Tibial artery (tissue), 4 donors: ENCODE data around the gene CDH4.

Source experiments
- DNase-seq, 2 donors: peaks; one replicate each; pipeline ENCODE4 v3.0.0-alpha.2; 2019
- H3K27ac ChIP-seq, 2 donors: fragments of 200-600 bp; sonication (generic) in 1 of 2; 1 replicate in 1 of 2; 2 replicates in 1 of 2; pipeline ENCODE4 v1.5.1; 2018 to 2019; ENCODE audit warnings: mild to moderate bottlenecking in 1 of 2
- H3K27me3 ChIP-seq, 2 donors: fragments of 200-600 bp; sonication (generic) in 1 of 2; one replicate each; pipeline versions ENCODE4 v1.5.1 to v1.6.0; 2016 to 2019
- H3K36me3 ChIP-seq, 3 donors: fragments of 200-600 bp; sonication (generic) in 2 of 3; one replicate each; pipeline ENCODE4 v1.5.1; 2016 to 2019; ENCODE audit warnings: mild to moderate bottlenecking in 2 of 3
- H3K4me1 ChIP-seq, 4 donors: fragments of 200-600 bp; sonication (generic) in 2 of 4; 1 replicate in 3 of 4; 2 replicates in 1 of 4; pipeline ENCODE4 v1.5.1; 2016 to 2019
- H3K4me3 ChIP-seq, 2 donors: fragments of 200-600 bp; sonication (generic) in 1 of 2; 1 replicate in 1 of 2; 2 replicates in 1 of 2; pipeline ENCODE4 v1.5.1; 2018 to 2019; ENCODE audit warnings: mild to moderate bottlenecking in 2 of 2
- H3K9me3 ChIP-seq, 3 donors: fragments of 200-600 bp; sonication (generic) in 1 of 3; one replicate each; pipeline ENCODE4 v1.5.1; 2016 to 2019
- intact Hi-C: fragments of 100-400 bp; cut with DNase I; formaldehyde crosslinking; loops from one replicate; pipeline ENCODE4 v1.15.0; 2023; ENCODE audit warnings: low total_unique reads
- TF ChIP-seq, protein P1 (sequence below), 2 experiments: fragments of 200-600 bp in 1 of 2; fragments of 450-650 bp in 1 of 2; IDR thresholded peaks; one replicate each; pipeline ENCODE4 v1.5.1; 2017 to 2019; ENCODE audit warnings: antibody characterized with exemption in 2 of 2, mild to moderate bottlenecking in 1 of 2, moderate library complexity in 1 of 2

The CDH4 gene

DNA sequence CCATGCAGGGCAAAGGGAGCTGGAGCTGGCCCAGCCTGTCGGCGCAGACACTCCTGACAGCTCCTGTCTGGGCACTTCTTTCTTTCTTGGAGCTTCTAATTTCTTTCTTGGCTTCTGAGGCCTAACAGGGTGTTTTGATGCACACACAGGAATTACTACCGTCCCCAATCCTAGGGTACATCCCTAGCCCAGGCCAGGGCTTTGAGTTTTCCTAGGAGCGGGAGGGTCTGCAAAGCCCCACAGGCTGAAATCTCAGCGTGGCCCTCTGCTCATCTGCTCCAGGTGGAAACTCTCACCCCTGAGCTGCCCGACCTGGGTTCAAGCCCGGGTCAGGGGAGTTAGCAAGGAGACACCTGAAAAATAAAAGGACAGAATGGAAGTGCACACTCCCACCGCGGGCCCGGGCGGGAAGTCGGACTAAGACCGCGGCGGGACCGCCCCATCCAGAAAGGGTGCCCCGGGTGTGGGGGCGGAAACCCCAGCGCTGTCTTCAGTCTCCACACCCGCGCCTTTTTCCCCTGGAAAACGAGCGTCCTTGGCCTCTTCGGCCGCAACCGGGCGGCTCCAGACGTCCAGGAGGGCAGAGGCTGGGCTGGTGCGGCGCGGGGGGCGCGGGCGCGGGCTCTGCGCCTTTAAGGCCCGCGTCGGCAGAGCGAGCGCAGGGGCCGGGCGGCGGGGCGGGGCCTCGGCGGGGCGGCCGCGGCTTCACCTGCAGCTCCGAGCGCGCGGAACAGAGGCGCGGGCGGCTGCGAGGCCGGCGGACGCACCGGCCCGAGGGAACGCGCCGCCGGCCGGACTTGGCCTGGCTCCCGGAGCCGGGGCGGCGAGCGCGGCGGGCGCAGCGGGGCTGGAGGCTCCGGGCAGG lies at the start of gene CDH4:
Gene CDH4 (plus strand): TSS at position 733 of the 865 bp plus-strand sequence.
- Histone ChIP-seq H3K27me3 (peaks cover 0 to 87% of the 10 kb centered on the region in 2 donors), H3K27ac (no peak within 1 kb of the TSS), H3K9me3 (no peaks in the 10 kb centered on the region), H3K4me1 (peaks cover 0 to 19% (median 14%) of the 10 kb centered on the region in 4 donors), H3K4me3 (peak within 1 kb of the TSS in 1 of 2 donors; percentile 36), H3K36me3 (no peaks in the 10 kb centered on the region)
- intact Hi-C loops, result no loop called here
- no peak for DNase-seq
- TF ChIP-seq, protein P1, sequence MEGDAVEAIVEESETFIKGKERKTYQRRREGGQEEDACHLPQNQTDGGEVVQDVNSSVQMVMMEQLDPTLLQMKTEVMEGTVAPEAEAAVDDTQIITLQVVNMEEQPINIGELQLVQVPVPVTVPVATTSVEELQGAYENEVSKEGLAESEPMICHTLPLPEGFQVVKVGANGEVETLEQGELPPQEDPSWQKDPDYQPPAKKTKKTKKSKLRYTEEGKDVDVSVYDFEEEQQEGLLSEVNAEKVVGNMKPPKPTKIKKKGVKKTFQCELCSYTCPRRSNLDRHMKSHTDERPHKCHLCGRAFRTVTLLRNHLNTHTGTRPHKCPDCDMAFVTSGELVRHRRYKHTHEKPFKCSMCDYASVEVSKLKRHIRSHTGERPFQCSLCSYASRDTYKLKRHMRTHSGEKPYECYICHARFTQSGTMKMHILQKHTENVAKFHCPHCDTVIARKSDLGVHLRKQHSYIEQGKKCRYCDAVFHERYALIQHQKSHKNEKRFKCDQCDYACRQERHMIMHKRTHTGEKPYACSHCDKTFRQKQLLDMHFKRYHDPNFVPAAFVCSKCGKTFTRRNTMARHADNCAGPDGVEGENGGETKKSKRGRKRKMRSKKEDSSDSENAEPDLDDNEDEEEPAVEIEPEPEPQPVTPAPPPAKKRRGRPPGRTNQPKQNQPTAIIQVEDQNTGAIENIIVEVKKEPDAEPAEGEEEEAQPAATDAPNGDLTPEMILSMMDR (IDR thresholded peaks at IDR 0.05), result no peak

DNA sequence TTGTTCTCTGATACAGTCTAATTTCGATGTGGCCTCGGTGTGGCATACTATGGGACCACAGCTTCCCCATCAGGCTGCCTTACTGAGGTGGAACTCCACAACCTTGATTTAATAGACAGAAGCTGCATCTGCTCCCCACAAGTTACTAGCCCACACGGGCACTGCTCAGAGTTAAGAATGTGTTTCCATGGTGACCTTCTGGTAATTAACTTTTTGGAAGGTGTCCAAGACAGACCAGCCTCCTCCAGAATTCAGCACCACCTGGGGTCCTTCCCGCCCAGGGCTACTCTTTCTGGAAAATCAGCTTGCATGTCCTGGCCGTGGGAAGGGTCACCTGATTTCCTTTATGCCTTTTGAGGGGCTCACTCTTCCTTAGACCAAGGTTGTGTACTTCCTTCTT lies 48.7 kb upstream of the CDH4 start:
- DNase-seq, result no peak
- H3K27me3 ChIP-seq, result peaks cover 0 to 4% of the 10 kb centered on the region in 2 donors
- no peaks in the 10 kb centered on the region for H3K4me1 ChIP-seq
- no peak overlapping the region for H3K4me3 ChIP-seq
- H3K27ac ChIP-seq, result no peak overlapping the region
- TF ChIP-seq, protein P1 (IDR thresholded peaks at IDR 0.05), result no peak
- H3K36me3 ChIP-seq, result no peaks in the 10 kb centered on the region
- H3K9me3 ChIP-seq, result no peaks in the 10 kb centered on the region
- intact Hi-C loops, result no loop called here

DNA sequence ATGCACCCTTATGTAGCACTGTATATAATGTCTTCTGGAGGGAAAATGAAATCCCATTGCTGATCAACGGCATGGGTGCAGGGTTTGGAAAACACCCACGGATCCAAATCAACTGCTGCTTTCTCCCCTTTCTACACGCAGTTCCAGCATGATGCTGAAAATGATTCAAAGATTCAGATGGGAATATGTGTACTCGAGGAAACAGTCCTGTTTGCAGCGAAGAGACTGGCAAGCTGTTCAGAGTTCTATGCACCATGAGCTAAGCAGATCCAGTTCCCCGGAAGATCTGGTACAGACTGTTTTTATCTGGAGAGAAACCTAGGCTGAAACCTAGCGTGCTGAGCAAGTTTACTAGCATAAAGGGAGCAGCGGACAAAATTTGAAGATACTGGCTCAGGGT lies 47.9 kb upstream of the CDH4 start:
- DNase-seq, result no peak

DNA sequence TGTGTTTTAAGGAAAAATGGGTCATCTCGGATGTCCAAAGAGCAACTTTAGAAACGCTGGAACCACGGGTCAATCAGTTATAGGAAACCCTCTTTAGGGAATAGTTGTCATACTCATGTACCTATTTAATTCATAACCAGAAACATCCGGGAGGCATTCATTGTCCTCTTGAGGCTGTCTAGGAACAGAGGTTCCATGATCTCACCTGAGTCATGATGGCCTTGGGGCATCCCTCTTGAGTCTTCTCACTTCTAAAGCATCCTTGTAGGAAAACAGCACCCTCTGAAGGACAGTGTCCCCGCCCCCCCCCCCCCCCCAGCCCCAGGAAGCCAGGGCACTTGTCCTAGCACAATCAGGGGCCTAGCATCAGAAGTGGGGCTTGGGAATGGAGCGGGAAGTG lies 46.3 kb upstream of the CDH4 start:
- TF ChIP-seq, protein P1 (IDR thresholded peaks at IDR 0.05), result no peak
- Histone ChIP-seq H3K27ac (no peak overlapping the region), H3K4me3 (no peak overlapping the region), H3K9me3 (no peaks in the 10 kb centered on the region), H3K36me3 (no peaks in the 10 kb centered on the region), H3K27me3 (peaks cover 0 to 4% of the 10 kb centered on the region in 2 donors), H3K4me1 (no peaks in the 10 kb centered on the region)
- intact Hi-C loops, result no loop called here
- no peak for DNase-seq

More for the DNA sequence above, 47.9 kb upstream of the CDH4 start:
- Histone ChIP-seq H3K4me3 (no peak overlapping the region), H3K36me3 (no peaks in the 10 kb centered on the region), H3K4me1 (no peaks in the 10 kb centered on the region), H3K27ac (no peak overlapping the region), H3K9me3 (no peaks in the 10 kb centered on the region), H3K27me3 (peaks cover 0 to 4% of the 10 kb centered on the region in 2 donors)
- TF ChIP-seq, protein P1 (IDR thresholded peaks at IDR 0.05), result no peak
- intact Hi-C loops, result no loop called here

DNA sequence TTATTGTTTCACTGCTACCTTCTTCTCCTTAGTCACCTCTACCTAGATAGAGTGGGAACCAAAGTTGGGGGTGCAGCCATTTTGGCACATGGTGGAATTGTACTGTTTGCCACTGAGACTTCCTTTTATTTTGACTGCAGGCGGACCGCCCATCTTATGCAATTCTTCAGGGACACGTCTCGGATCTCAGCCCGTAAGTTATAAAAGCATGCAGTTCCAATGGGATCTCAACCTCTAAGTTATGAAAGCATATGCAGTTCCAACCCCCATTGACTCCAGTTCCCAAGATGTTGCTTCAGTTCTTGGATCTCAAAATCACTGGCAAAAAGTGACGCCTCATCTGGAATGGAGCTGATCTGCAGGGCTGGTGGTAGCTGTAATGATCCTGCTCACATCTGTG lies 41.2 kb upstream of the CDH4 start:
- TF ChIP-seq, protein P1 (IDR thresholded peaks at IDR 0.05), result no peak
- H3K9me3 ChIP-seq, result no peaks in the 10 kb centered on the region
- H3K27ac ChIP-seq, result no peak overlapping the region
- H3K4me3 ChIP-seq, result no peak overlapping the region
- no peaks in the 10 kb centered on the region for H3K36me3 ChIP-seq
- no peak for DNase-seq
- no peaks in the 10 kb centered on the region for H3K4me1 ChIP-seq
- intact Hi-C loops, result no loop called here
- no peaks in the 10 kb centered on the region for H3K27me3 ChIP-seq
